H1 (cell line): ENCODE data around the gene MBOAT1. TPM values are rescaled to one million over a fixed set of nuclear protein-coding genes. Genes with fewer than 3 reads are reported as not detected.

Experiments
- CTCF ChIA-PET: fragments of 300-600 bp; sonication (Branson Sonifier 250); formaldehyde crosslinking; loops from one replicate; lab custom pipeline; 2021; ENCODE audit not compliant: partially characterized antibody; lab: Charles Lee
- POLR2A ChIA-PET: fragments of 300-600 bp; sonication (Branson Sonifier 250); formaldehyde crosslinking; loops from one replicate; lab custom pipeline; 2021; ENCODE audit warnings: inconsistent platforms; ENCODE audit not compliant: partially characterized antibody; lab: Charles Lee
- DNase-seq, 2 experiments: peaks; one replicate each; pipeline versions ENCODE4 v3.0.0 to v3.0.0-alpha.2; 2010 to 2022; ENCODE audit warnings: low spot score in 2 of 2, low read depth in 1 of 2, mixed read lengths in 1 of 2
- FAIRE-seq: peaks from 2 replicates; lab custom pipeline; 2011; peaks lifted over from hg19 to GRCh38; lab: Jason Lieb, UNC
- H2AFZ ChIP-seq: 2 replicates; pipeline ENCODE4 v1.8.1; 2012; ENCODE audit warnings: low read length, inconsistent platforms
- H2AK5ac ChIP-seq: 2 replicates; pipeline ENCODE4 v1.6.1; 2013; ENCODE audit warnings: low read depth, low read length
- H2BK120ac ChIP-seq: replicated peaks from 2 replicates; pipeline ENCODE3; 2013; ENCODE audit warnings: low read depth, low read length, inconsistent platforms
- H2BK12ac ChIP-seq: 2 replicates; pipeline ENCODE4 v1.6.1; 2013; ENCODE audit warnings: low read depth, low read length
- H2BK15ac ChIP-seq: 2 replicates; pipeline ENCODE4 v1.6.1; 2013; ENCODE audit warnings: low read length
- H2BK20ac ChIP-seq: 2 replicates; pipeline ENCODE4 v1.6.1; 2013; ENCODE audit warnings: low read length
- H2BK5ac ChIP-seq: 2 replicates; pipeline ENCODE4 v1.6.1; 2013; ENCODE audit warnings: low read depth, low read length
- H3K14ac ChIP-seq: 2 replicates; pipeline ENCODE4 v1.6.1; 2013; ENCODE audit warnings: inconsistent platforms; ENCODE audit not compliant: insufficient read length
- H3K18ac ChIP-seq: 2 replicates; pipeline ENCODE4 v1.6.1; 2013; ENCODE audit warnings: low read length; ENCODE audit errors: extremely low read depth
- H3K23ac ChIP-seq: 2 replicates; pipeline ENCODE4 v1.6.1; 2013; ENCODE audit warnings: inconsistent platforms; ENCODE audit not compliant: insufficient read length
- H3K23me2 ChIP-seq: 2 replicates; pipeline ENCODE4 v1.6.1; 2013; ENCODE audit warnings: low read depth, low read length
- H3K27ac ChIP-seq: 2 replicates; pipeline ENCODE4 v1.6.1; 2011; ENCODE audit warnings: low read depth, low read length, inconsistent platforms
- H3K27me3 ChIP-seq, 4 experiments: replicated peaks in 1 of 4; 1 replicate in 1 of 4; 2 replicates in 3 of 4; pipeline versions ENCODE4 v1.6.1 to v1.8.1; 2011 to 2013; ENCODE audit warnings: low read length in 3 of 4, mild to moderate bottlenecking in 3 of 4, inconsistent platforms in 2 of 4, mixed read lengths in 2 of 4, moderate library complexity in 1 of 4; ENCODE audit not compliant: control insufficient read depth in 3 of 4, insufficient read depth in 3 of 4; ENCODE audit errors: extremely low read depth in 1 of 4
- H3K36me3 ChIP-seq, 4 experiments: 2 replicates each; pipeline versions ENCODE4 v1.6.1 to v1.8.1; 2011 to 2013; ENCODE audit warnings: mild to moderate bottlenecking in 4 of 4, low read length in 3 of 4, moderate library complexity in 2 of 4, control low read depth in 1 of 4, inconsistent platforms in 1 of 4; ENCODE audit not compliant: insufficient read depth in 4 of 4, control insufficient read depth in 2 of 4
- H3K4ac ChIP-seq: replicated peaks from 2 replicates; pipeline ENCODE3; 2013; ENCODE audit warnings: low read length, low read depth, mixed read lengths, inconsistent platforms; ENCODE audit not compliant: insufficient read length
- H3K4me1 ChIP-seq, 4 experiments: replicated peaks in 1 of 4; 1 replicate in 1 of 4; 2 replicates in 3 of 4; pipeline versions ENCODE4 v1.6.1 to v1.8.1; 2011 to 2013; ENCODE audit warnings: low read length in 3 of 4, inconsistent platforms in 2 of 4, mixed read lengths in 1 of 4; ENCODE audit not compliant: insufficient read depth in 4 of 4, control insufficient read depth in 3 of 4
- H3K4me2 ChIP-seq, 2 experiments: 2 replicates each; pipeline versions ENCODE4 v1.6.1 to v1.8.1; 2011 to 2013; ENCODE audit warnings: low read depth in 2 of 2, low read length in 2 of 2, control low read depth in 1 of 2, inconsistent platforms in 1 of 2, mild to moderate bottlenecking in 1 of 2; ENCODE audit not compliant: insufficient read depth in 1 of 2
- H3K4me3 ChIP-seq, 4 experiments: fragments of 200-600, 300-600 bp in 1 of 4; sonication (generic), shearing (Covaris generic), sonication (Bioruptor Twin) in 1 of 4; 2 replicates each; pipeline versions ENCODE4 v1.5.1 to v1.8.1; 2011 to 2016; ENCODE audit warnings: low read length in 4 of 4, low read depth in 3 of 4, control low read depth in 2 of 4, inconsistent platforms in 2 of 4, mild to moderate bottlenecking in 2 of 4, mixed read lengths in 1 of 4, moderate library complexity in 1 of 4; ENCODE audit not compliant: insufficient read depth in 2 of 4; ENCODE audit errors: extremely low read depth in 1 of 4
- H3K56ac ChIP-seq: replicated peaks from 2 replicates; pipeline ENCODE3; 2013; ENCODE audit warnings: low read depth, mild to moderate bottlenecking, mixed read lengths, low read length, inconsistent platforms; ENCODE audit not compliant: insufficient read length
- H3K79me1 ChIP-seq: 2 replicates; pipeline ENCODE4 v1.6.1; 2013; ENCODE audit warnings: low read depth, low read length, control low read depth
- H3K79me2 ChIP-seq, 2 experiments: 2 replicates each; pipeline versions ENCODE4 v1.6.1 to v1.8.1; 2012 to 2013; ENCODE audit warnings: low read length in 2 of 2, mild to moderate bottlenecking in 2 of 2, inconsistent platforms in 1 of 2; ENCODE audit not compliant: insufficient read depth in 2 of 2, control insufficient read depth in 1 of 2
- H3K9ac ChIP-seq, 4 experiments: replicated peaks in 1 of 4; 1 replicate in 1 of 4; 2 replicates in 3 of 4; pipeline versions ENCODE4 v1.6.1 to v1.8.1; 2011 to 2013; ENCODE audit warnings: low read depth in 3 of 4, low read length in 3 of 4, control low read depth in 2 of 4, mild to moderate bottlenecking in 2 of 4, moderate library complexity in 2 of 4, inconsistent platforms in 1 of 4; ENCODE audit errors: extremely low read depth in 1 of 4
- H3K9me3 ChIP-seq, 2 experiments: 2 replicates each; pipeline versions ENCODE4 v1.6.1 to v1.8.1; 2012 to 2013; ENCODE audit warnings: mild to moderate bottlenecking in 2 of 2, moderate library complexity in 2 of 2, control low read depth in 1 of 2, inconsistent platforms in 1 of 2, low read depth in 1 of 2, low read length in 1 of 2, mixed read lengths in 1 of 2; ENCODE audit not compliant: insufficient read depth in 2 of 2
- H4K20me1 ChIP-seq, 2 experiments: replicated peaks in 1 of 2; 2 replicates each; pipeline versions ENCODE3 to v1.8.1; 2011 to 2013; ENCODE audit warnings: inconsistent platforms in 2 of 2, low read length in 2 of 2, mild to moderate bottlenecking in 1 of 2; ENCODE audit not compliant: insufficient read depth in 2 of 2, control insufficient read depth in 1 of 2
- H4K5ac ChIP-seq: 2 replicates; pipeline ENCODE4 v1.6.1; 2013; ENCODE audit warnings: low read length, low read depth, mixed read lengths, inconsistent platforms; ENCODE audit not compliant: insufficient read length
- H4K8ac ChIP-seq: 2 replicates; pipeline ENCODE4 v1.8.0; 2013; ENCODE audit warnings: mild to moderate bottlenecking, moderate library complexity, low read length, inconsistent platforms; ENCODE audit not compliant: insufficient read depth; ENCODE audit errors: extremely low read depth
- H4K91ac ChIP-seq: replicated peaks from 2 replicates; pipeline ENCODE3; 2013; ENCODE audit warnings: low read length, mixed read lengths, inconsistent platforms; ENCODE audit not compliant: insufficient read length
- ATF2 ChIP-seq: IDR thresholded peaks from 2 replicates; pipeline ENCODE4 v1.6.1; 2012; ENCODE audit warnings: low read length, inconsistent platforms
- BRCA1 ChIP-seq: IDR thresholded peaks from 2 replicates; pipeline ENCODE4 v1.6.1; 2012; ENCODE audit warnings: low read depth, low read length, improper control_type of control experiment
- CEBPB ChIP-seq: IDR thresholded peaks from 2 replicates; pipeline ENCODE4 v1.6.1; 2012; ENCODE audit warnings: low read depth, low read length
- JUND ChIP-seq: IDR thresholded peaks from 2 replicates; pipeline ENCODE4 v1.6.1; 2011; ENCODE audit warnings: mild to moderate bottlenecking, improper control_type of control experiment, low read length
- KDM1A ChIP-seq: fragments of 200-600, 300-600 bp; sonication (generic); IDR thresholded peaks from 2 replicates; pipeline ENCODE4 v1.7.1; 2016; ENCODE audit warnings: mild to moderate bottlenecking, low read length, borderline replicate concordance
- NANOG ChIP-seq: IDR thresholded peaks from 2 replicates; pipeline ENCODE4 v1.6.1; 2011; ENCODE audit warnings: low read length, low read depth, mild to moderate bottlenecking, inconsistent platforms; ENCODE audit not compliant: insufficient read depth, poor library complexity, severe bottlenecking
- POLR2A ChIP-seq, 2 experiments: IDR thresholded peaks; 1 replicate in 1 of 2; 2 replicates in 1 of 2; pipeline ENCODE4 v1.6.1; 2011; ENCODE audit warnings: low read depth in 2 of 2, low read length in 2 of 2, mild to moderate bottlenecking in 2 of 2; ENCODE audit errors: control extremely low read depth in 1 of 2
- SAP30 ChIP-seq: fragments of 300-600 bp; sonication (generic); IDR thresholded peaks from 2 replicates; pipeline ENCODE4 v1.7.1; 2012; ENCODE audit warnings: low read length, moderate library complexity, mild to moderate bottlenecking, inconsistent platforms; ENCODE audit not compliant: insufficient read depth, insufficient replicate concordance
- SP2 ChIP-seq: IDR thresholded peaks from 2 replicates; pipeline ENCODE4 v1.6.1; 2012; ENCODE audit warnings: mild to moderate bottlenecking, low read length, inconsistent platforms
- SRF ChIP-seq: IDR thresholded peaks from 2 replicates; pipeline ENCODE4 v1.6.1; 2011; ENCODE audit warnings: mild to moderate bottlenecking, low read depth, low read length, moderate library complexity
- TAF1 ChIP-seq: IDR thresholded peaks from 2 replicates; pipeline ENCODE4 v1.6.1; 2011; ENCODE audit warnings: mild to moderate bottlenecking, low read depth, low read length
- WGBS, 2 experiments: shearing (Covaris generic) in 1 of 2; methylation state at CpG; one replicate each; pipeline versions ENCODE4 v1.1.6 to v1.1.7; 2013 to 2015; ENCODE audit warnings: low lambda C conversion rate in 2 of 2, mixed read lengths in 2 of 2, inconsistent platforms in 1 of 2, low coverage in 1 of 2, missing lambda C conversion rate in 1 of 2; ENCODE audit not compliant: insufficient replicate concordance in 2 of 2, insufficient coverage in 1 of 2, insufficient read length in 1 of 2; ENCODE audit errors: extremely low coverage in 1 of 2, missing lambda C conversion rate in 1 of 2; 5-methylcytosine and 5-hydroxymethylcytosine counted together
- polyA plus RNA-seq, 7 experiments: library from polyadenylated mRNA; depleted of rRNA in 3 of 7; stranded (reverse) in 5 of 7; unstranded in 2 of 7; fragments of >200 nt in 5 of 7; fragments of 200-250 nt in 2 of 7; gene quantifications; 1 replicate in 5 of 7; 2 replicates in 1 of 7; 4 replicates in 1 of 7; pipeline versions ENCODE4 v1.2.1 to v1.2.3, GENCODE V29; 2011 to 2013; ENCODE audit warnings: missing spikeins in 2 of 7, mixed read lengths in 2 of 7
- total RNA-seq: library from RNA; stranded (reverse); fragmentation: NEBNext Ultra II Directional; extraction: Animal tissue kit (Norgen Biotek cat#: 25700); gene quantifications from 2 replicates; pipeline ENCODE4 v1.2.1, GENCODE V29; 2021
- TF ChIP-seq, protein P1 (sequence below): IDR thresholded peaks from 2 replicates; pipeline ENCODE4 v1.6.1; 2011; ENCODE audit warnings: low read length, improper control_type of control experiment

The MBOAT1 gene
- total and polyA plus RNA-seq, 2 of the 8 experiments (the other 6 are each of a cell fraction or from before 2014, with no cell fraction given): 4.9 to 19.5 TPM

- H2BK20ac ChIP-seq: no peak overlapping the region
- TF ChIP-seq CEBPB: no peak
- no peak for TF ChIP-seq SAP30
- no peak for TF ChIP-seq ATF2
- no peak for TF ChIP-seq NANOG
- no peak for TF ChIP-seq KDM1A
- TF ChIP-seq TAF1: no peak
- TF ChIP-seq, protein P1, sequence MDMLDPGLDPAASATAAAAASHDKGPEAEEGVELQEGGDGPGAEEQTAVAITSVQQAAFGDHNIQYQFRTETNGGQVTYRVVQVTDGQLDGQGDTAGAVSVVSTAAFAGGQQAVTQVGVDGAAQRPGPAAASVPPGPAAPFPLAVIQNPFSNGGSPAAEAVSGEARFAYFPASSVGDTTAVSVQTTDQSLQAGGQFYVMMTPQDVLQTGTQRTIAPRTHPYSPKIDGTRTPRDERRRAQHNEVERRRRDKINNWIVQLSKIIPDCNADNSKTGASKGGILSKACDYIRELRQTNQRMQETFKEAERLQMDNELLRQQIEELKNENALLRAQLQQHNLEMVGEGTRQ: no peak
- TF ChIP-seq BRCA1: no peak
- TF ChIP-seq JUND: no peak
- TF ChIP-seq POLR2A (IDR thresholded peaks at IDR 0.05; ENCODE audit: control extremely low read depth in 1 of 2, low read depth in 2 of 2, low read length in 2 of 2): no peak
- no peak for TF ChIP-seq SRF
- no peak for TF ChIP-seq SP2
These were observed 64.8 kb downstream of the MBOAT1 start for GRCh38 chr6:20147469-20147868.

More at GRCh38 chr6:20147469-20147868, 64.8 kb downstream of the MBOAT1 start:
- no peak overlapping the region for H4K5ac ChIP-seq
- no peak overlapping the region for H3K14ac ChIP-seq
- no peaks in the 10 kb centered on the region for H4K20me1 ChIP-seq
- no peak overlapping the region for H4K91ac ChIP-seq
- no peak overlapping the region for H2BK120ac ChIP-seq
- no peak overlapping the region for H3K4me3 ChIP-seq
- no peak overlapping the region for H4K8ac ChIP-seq
- no peak overlapping the region for H3K27ac ChIP-seq
- H3K36me3 ChIP-seq: no peaks in the 10 kb centered on the region; a peak in 1 of 8 replicates
- H3K4me2 ChIP-seq: no peak overlapping the region
- no peak overlapping the region for H3K23ac ChIP-seq
- DNase-seq (no peak), FAIRE-seq (no peak)
- peaks cover 0 to 1% (median 0%) of the 10 kb centered on the region in 4 experiments; a peak in 1 of 7 replicates for H3K4me1 ChIP-seq
- no peak overlapping the region for H3K4ac ChIP-seq
- no peaks in the 10 kb centered on the region for H3K23me2 ChIP-seq
- no peak overlapping the region for H3K9ac ChIP-seq
- no peak overlapping the region for H3K18ac ChIP-seq
- CTCF ChIA-PET: no interaction called here
- H2BK12ac ChIP-seq: no peak overlapping the region
- 72% methylated on average over 4 of the region's 4 CpGs; no CpG with 5 or more reads in 1 of the 2 experiments for WGBS, 2 experiments
- H3K79me2 ChIP-seq: no peaks in the 10 kb centered on the region
- H3K56ac ChIP-seq: no peak overlapping the region
- no peak overlapping the region for H2BK5ac ChIP-seq
- H3K79me1 ChIP-seq: no peaks in the 10 kb centered on the region
- no peak overlapping the region for H2AFZ ChIP-seq
- no peaks in the 10 kb centered on the region; a peak in 1 of 4 replicates for H3K9me3 ChIP-seq
- H3K27me3 ChIP-seq: no peaks in the 10 kb centered on the region
- no peak overlapping the region for H2AK5ac ChIP-seq
- POLR2A ChIA-PET: no interaction called here
- no peak overlapping the region for H2BK15ac ChIP-seq
